Erythroblast (primary cell): Measurements from ENCODE around the gene SMCHD1.

Experiments used
- GATA1 ChIP-seq: IDR thresholded peaks from 2 replicates; pipeline ENCODE4 v1.6.1; 2011; ENCODE audit warnings: low read depth, mild to moderate bottlenecking, control low read depth, low read length, moderate library complexity
- POLR2A ChIP-seq: IDR thresholded peaks from 2 replicates; pipeline ENCODE4 v1.6.1; 2011; ENCODE audit warnings: mild to moderate bottlenecking, low read length

- TF ChIP-seq POLR2A = no peak
- no peak for TF ChIP-seq GATA1
Measured at GRCh38 chr18:2729757-2730156, 74.2 kb downstream of the SMCHD1 start.
